Measurements from ENCODE around the gene MAP2K1.
"Not testable (repeated sequence)": the region's sequence is repeated elsewhere in the genome, so short reads cannot be mapped to it uniquely, and the experiment has no call there.

Gene MAP2K1

DNA sequence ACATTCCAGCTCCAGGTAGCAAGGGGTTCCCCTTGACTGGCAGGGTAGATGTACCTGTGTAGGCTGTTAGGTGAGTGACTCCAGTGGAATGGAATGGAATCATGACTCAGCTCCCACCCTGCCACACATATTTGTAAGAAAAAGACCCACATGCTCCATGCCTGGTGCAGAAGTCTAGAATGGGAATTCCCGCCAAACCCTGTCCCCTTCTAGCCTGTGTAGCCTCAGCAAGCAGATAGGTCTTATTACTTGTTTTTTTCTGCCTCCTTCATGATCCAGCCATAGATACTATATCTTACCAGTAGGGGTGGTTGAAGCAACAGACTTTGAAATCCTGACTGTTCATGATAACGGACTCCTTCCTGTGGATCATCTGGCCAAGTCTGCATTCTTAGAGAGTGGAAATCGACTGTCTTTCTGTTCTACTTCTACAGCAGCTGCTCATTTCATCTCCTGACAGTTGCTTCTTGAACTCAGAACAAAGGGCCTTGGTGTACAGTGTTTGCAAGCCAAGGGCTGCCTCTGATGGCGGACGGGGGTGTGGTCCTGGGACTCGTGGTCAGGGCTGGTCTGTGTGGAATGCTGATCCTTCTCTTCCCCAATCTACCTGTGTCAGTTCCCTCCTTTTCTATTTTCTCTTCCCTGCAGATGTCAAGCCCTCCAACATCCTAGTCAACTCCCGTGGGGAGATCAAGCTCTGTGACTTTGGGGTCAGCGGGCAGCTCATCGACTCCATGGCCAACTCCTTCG is 94.6 kb downstream of the MAP2K1 start:
- no peak for DNase-seq

DNA sequence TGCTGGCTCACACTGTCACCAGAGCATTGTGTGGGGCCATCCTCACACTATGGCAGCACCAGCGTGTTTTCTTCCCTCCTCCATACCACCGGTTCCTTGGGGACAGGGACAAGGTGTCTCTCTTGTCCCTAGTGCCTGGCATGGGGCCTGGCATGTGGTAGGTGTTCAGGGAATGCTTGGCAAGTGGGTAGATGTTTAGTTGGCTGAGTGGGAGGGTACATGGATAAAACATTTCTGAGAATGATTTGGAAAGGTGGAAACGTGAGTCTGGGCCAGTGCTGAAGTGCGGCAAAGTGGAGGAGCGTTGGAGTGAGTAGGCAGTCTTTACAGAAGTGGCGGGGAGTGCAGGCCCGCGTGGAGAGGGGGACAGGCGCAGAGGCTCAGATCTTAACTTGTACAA is 95.8 kb downstream of the MAP2K1 start:
- DNase-seq: no peak

DNA sequence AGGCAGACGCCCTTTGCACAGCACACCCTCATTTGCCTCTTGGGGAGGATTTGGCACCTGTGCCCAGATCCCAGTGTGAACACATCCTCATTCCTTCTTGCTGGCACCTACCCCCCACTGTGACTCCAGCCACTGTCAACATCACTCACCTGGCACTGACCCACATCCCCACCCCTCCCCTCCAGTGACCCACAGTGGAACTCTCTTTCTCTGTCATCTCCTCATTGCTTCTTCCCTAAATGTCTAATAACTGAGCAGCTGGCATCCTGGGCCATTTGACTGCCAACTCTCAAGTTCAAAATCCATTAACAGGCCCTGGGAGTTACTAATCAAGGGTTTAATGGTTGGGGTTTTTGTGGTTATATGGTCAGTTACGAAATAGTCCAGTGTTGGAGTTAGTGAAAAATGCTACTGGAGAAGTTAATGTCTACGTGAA is 96.4 kb downstream of the MAP2K1 start:
- no peak for DNase-seq

DNA sequence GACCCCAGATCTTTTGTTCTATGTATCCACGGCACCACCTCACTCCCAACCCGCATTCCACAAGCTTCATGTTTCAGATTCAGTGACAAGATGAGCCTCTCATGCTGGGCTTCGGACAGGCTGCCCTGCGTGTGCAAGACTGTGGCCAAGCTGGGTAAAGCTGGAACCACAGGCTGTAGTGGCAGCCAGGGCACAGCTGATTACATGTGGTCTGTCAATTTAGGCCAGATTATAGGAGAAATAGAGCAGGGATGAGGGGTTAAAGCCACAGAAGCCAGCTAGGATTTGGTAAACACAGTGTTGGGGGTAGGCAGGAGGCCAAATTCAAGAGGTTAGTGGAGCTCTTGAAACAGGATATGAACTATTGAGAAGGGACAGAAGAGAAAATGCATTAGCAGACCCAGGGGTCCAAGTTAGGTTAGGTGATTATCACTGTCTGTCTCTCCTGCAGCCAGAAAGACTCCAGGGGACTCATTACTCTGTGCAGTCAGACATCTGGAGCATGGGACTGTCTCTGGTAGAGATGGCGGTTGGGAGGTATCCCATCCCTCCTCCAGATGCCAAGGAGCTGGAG is 97.9 kb downstream of the MAP2K1 start:
- no peak for DNase-seq

DNA sequence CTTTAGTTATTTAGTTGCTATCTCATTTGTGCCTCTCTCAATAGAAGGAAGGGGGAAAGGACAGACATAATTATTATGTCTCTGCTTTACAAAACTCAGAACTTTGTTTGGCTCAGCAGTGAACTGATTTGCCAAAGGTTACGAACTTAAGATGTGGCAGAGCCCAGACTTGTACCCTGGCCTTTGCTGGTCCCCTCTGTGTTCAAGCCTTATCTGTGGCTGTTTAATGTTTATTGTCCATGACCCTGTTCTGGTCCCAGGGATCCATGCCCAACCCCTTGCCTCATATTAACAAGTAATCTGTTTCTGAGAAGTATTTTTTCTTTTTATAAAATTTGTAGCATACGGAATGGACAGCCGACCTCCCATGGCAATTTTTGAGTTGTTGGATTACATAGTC is 100.2 kb downstream of the MAP2K1 start:
- no peak for DNase-seq

DNA sequence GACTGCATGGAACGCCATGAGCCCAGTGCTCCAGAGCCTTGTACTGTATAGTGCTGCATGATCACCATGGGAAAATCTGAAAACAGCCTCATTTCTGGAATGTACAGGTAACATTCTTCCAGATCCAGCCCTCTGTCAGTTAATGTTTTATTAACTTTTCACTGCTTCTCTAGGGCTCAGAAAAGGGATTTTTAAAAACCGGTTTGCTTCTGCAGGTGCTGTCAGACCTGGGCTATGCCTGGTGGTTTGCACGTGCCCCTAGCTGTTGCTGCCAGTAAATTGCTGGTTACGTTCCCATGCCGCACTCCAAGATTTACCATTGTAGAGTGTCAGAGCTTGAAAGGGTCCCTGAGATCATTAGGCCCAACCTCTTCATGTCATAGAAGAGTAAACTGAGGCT is 101.8 kb downstream of the MAP2K1 start:
- DNase-seq: no peak

DNA sequence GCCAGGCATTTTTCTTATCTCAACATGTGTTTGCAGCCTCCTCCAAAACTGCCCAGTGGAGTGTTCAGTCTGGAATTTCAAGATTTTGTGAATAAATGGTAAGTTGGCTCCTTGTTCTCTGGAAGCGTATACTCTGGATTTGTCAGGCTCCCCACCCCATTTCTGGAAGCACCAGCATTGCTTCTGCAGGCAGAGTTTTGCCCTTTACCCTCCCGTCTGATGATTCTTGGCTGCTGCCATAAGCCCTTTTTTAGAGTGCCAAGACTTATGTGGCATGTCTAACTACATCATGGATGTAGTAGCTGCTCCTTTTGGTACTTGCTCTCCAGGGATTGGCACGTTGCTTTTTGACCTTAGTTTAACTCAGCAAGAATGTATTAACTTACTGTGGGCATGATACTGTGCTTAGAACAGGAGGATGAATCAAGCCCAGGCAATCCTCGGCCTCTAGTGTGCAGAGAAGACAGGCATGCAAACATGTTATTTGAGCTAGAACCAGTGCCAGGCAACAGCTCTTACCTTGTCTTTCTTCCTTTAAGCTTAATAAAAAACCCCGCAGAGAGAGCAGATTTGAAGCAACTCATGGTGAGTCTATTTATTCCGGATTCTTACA is 102.6 kb downstream of the MAP2K1 start:
- DNase-seq: no peak

DNA sequence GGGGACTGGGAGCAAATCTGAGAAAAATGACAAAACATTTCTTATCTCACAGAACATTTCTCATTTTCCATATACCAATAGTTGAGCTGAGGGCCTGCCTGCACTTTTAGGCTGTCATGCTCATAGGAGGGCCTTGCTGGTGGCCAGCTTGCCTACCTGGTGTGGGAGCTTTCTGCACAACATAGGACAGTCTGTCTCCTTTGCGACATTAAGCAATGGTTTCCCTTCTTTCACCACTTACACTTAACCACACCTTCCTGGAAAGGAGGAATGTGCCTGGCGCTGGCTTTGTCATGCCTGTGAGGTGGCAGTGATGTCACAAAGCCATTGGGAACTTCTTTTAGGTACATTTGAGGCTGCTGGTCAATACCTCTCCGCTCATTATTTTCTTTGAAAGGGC is 105.1 kb downstream of the MAP2K1 start:
- no peak for DNase-seq

DNA sequence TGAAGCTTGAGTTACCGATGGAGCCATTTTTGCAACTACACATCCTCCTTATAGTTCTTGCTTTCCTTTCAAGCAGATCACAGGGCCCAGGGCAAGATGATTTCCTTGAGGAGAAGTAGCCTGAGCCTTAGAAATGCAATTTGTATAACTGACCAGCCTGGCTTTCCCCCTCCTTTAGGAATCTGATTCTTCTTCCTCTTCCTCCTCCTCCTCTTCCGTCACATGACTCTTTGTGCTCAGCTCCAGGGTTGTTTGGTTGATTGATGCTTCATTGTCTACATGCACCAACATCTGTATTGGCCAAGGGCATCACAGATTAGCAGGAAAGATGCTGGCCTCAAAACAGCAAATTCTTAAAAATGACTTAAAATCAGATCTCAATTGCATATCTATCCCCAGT is 107.5 kb downstream of the MAP2K1 start:
- no peak for DNase-seq

DNA sequence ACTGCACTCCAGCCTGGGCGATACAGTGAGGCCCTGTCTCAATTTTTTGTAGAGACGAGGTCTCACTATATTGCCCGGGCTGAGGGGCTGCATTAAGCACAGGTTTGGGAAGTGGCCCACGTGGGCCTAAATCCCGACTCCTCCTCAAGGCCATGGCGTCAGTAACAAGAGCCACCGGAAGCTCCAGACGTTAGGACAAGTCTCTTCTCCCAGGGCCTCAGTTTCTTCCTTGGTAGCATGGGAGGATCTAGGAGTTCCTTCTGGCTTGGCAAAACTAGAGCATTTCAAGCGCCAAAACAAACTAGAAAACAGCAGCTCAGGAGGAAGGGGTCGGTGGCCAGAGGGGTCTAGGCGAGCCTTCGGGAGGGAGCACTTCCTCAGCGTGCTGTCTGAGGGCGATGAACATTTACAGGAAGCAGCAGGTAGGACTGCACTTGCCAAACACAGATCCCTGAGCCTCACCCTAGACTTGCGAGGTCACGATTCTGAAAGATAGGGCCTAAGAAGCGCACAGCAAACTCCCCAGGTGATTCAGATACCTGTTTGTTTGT is 110.3 kb downstream of the MAP2K1 start:
- no peak for DNase-seq

DNA sequence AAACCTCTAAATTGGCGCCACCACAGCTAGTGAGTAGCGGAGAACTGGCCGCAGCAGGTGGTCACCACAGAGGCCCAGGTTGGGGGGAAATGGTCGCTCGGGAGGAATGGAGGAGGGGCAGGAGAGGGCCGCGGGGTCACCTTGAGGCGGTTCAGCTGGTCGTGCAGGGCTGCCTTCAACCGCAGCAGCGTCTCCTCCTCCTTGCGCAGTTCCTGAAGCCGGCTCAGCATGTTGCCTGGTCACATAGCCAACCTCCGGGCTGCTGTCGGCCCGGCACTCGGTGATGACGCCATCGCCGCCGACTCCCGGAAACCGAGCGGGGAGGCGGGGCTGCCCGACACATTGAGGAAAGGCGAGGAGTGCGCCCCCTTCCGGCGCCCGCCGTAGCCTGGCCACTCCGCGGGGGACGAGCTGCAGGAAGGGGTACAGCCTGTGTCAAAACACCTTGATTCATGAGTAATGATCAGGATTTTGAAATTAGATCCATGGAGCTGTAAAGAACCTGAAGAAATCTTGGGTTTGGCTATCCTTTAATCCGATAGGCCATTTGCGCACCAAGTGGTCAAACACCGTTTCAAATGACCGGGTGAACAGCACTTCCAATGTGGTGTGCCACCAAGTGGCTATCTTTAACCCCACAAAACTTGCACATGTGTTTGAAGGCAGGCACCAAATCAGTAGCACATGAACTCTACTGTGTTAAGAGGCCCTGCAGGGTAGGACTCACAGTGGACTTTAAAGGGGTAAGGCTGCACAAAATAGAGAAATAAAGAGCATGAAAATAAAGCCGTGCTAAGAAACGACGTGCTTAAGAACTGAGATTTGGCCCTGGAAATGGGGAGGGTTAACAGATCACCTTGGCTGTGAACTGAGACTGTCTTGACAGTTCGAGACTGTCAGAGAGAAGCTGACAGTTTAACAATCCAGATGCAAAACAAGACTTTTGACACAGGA is 111.1 kb downstream of the MAP2K1 start, which contains the start of gene SNAPC5:
Gene SNAPC5 (minus strand): TSS at position 261 of the 954 bp plus-strand sequence. CDS start 31 bp downstream, at position 230.
- DNase-seq: peak; percentile 68 to 74

DNA sequence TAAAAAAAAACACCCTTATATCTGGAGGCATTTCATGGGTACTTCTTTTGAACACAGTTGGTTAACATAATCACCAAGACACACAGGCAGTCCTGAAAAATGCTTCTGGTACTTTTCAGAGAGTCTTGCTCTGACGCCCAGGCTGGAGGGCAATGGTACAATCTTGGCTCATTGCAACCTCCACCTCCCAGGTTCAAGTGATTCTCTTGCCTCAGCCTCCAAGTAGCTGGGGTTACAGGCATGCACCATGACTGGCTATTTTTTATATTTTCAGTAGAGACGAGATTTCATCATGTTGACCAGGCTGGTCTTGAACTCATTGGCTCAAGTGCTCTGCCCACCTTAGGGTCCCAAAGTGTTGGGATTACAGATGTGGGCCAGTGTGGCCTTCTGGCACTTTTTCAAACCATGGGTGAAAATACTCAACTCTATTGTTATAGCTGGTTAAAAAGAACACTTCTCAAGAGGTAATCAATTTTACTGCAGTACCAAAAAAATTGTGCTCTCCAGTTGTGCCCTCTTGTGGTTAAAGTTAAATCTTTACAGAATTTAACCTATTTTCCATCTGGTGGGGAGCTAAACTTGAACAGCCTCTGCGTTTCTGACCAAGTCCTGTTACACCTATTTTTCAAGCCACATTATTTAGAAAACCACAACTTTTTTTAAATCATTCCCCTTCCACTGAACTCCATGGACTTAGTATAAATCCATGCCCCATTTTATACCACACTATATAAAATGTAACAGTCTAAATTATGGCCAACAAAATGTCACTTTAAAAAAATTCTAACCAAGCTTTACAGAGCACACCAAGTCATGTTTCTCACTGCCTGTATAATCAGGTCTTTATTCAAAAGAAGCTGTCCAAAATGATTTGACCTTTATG is 112.0 kb downstream of the MAP2K1 start:
- no peak for DNase-seq

DNA sequence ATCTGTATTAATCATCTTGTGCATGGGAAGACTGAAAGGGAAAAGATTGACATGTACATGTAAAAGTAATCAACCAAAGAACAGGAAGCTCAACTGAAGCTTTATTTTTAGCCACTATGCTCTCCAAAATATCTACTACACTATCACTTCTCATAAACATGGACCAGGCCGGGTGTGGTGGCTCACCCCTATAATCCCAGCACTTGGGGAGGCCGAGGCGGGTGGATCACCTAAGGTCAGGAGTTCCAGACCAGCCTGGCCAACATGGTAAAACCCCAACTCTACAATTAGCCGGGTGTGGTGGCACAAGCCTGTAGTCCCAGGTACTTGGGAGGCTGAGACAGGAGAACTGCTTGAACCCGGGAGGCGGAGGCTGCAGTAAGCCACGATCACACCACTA is 113.6 kb downstream of the MAP2K1 start:
- DNase-seq: not testable (repeated sequence)

DNA sequence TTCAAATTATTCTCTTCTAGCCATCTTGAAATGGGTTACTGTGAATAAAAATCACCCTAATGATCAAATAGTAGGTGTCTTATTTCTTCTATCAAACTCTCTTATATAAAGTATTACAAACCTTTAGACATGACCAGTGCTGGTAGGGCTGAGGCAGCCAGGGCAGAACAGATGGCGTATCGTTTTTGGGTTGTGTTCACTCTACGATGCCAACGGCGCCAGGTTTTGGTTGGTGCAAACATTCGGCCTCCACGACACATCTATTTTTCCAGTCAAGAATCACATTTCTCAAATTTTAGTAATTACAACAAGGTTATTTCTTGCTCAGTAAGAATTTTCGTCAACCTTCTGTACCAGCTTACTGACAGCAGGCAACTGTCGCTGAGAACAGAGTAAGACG is 115.8 kb downstream of the MAP2K1 start:
- no peak for DNase-seq

DNA sequence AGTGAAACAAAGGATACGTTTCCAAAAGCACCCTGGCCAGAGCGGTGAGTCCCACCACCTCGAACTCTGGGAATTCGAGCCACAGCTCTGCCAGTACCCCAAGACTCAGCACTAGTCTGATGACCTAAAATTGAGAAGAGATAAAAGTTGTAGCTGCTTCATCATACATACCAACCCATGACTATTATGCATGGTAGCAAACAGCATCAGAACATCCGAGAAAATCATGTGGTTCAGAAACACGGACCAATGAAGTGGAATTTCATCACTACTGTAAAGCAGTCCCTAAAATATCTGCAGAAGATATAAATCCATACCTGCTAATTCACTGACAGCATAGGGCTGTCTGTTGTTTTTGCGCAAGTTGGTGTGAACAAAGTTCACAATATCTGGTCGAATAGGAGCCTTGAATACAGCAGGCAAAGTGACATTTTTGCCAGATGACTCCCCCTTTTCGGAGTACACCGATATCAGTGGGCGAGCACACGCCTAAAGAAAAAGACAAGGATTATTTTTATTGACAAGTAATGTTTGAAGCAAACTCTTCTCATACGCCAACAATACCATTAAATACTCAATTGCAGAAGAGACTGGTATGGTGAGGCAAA is 116.4 kb downstream of the MAP2K1 start:
- not testable (repeated sequence) for DNase-seq

DNA sequence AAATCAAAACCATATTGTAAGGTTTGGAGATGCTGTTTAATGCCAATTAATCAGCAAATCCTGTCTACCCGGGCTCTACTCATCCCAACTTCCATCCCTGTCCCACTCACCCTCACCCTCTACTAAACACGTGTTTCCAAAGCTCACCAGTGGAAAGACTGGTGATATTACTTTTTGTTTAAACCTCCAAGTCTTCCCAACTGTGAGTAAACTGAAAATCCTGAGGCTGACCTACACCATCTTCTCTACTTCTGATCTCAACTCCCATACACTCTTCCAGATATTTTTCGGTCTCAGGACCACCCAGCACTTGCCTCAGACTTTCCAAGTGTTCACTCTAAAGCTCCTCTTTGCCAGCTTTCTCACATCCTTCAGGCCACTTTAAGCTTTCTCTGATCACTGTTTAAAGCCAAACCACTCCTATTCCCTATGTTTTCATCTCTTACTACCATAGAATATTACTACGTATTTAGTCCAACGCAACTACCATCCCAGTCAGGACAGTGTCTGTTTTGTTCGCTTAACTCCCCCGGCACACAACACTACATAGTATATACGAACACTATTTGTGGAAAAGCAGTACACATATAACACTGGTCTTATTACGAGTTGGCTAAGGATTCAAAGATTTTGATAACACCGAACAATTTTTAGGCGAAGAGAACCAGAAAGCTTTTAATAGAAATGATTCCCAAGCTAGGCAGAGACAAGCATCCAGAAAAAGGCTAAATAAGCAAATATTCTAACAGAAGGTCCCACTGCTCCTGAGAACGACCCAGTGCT is 117.3 kb downstream of the MAP2K1 start:
- no peak for DNase-seq

DNA sequence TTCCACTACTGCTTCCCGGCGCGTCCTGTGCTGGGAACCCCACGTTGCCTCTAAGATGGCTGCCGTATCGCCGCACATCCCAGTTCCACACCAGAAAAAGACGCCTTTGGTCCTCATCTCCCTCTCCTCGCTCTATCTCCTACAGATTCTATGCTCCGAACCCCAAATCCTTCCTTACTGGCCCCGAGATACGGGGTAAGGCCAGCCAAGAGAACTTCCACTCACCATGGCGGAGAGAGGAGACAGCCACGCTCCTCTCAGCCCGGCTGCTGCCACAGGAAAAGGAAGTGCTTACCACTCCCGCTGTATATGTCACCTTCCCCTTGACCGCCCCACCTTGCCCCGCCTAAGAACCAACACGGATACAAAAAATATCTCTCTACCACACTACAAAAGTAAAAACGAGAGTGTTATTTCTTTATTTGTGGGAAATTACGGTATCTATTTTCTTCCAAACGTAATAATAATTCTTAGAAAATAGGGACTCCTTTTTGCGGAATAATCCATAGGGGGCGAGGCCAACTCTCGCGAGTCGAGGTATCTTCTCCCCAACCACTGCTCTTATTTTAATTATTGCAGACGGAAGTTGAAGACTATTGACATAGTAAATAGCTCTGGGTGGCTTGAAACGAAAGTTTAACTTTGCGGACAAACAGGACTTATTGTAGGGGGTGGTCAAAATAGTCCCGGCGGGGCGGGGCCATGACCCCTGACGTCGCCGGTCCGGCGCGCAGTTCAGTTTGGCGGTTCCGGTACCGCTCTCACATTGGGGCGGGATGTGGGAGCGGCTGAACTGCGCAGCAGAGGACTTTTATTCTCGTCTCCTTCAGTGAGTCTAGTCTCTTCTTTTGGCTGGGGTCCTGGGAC is 118.1 kb downstream of the MAP2K1 start, which contains the start of the genes RPL4 and ZWILCH:
Gene RPL4 (minus strand): TSS at position 293 of the 867 bp plus-strand sequence. CDS start 65 bp downstream, at position 228.
Gene ZWILCH (plus strand): TSS at position 764 of the 867 bp plus-strand sequence. CDS start 13 bp downstream, at position 777.
- peak in 1 of 2 experiments; percentile 29 for DNase-seq

DNA sequence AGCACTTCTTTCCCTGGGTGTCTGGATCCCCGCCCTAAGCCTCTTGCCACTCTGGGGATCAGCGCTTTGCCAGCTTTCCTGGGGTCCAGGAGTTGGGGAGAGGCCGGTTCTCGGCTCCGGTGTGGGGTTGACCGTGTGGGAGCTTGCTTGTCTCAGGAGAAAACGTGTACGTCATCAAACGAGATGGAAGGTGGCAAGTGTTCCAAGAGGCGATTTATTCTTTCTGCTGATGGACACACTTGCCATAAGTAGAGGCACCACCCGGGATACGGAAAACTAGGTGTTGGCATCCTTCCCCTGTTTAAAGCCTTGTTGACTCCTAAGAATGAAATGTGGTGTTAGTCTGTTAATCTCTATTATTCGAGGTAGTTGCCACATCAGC is 118.7 kb downstream of the MAP2K1 start:
- no peak for DNase-seq

DNA sequence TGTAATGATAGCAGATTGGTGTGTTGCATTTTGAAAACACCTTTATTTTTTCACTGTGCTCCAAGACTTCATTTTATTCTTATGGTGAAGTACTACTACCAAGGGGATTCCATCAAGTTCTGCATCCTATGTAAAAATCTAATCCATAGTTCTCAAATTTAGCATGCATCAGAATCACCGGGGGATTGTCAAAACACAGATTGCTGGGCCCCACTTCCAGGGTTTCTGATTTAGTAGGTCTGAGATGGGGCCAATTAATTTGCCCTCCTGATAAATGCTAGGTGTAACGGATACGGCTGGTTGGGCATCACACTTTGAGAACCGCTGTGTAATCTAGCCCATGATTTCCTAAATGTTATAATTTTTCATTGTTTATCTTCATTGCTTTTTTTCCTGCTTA is 119.1 kb downstream of the MAP2K1 start:
- no peak for DNase-seq
